Hepatocyte (in vitro differentiated cells): Measurements from ENCODE around the gene PRICKLE3.

Source experiments
- EZH2 ChIP-seq: fragments of 200-600 bp; sonication (generic); IDR thresholded peaks from 2 replicates; pipeline ENCODE4 v1.6.1; 2016; ENCODE audit warnings: antibody characterized with exemption, mild to moderate bottlenecking, borderline replicate concordance
- TF ChIP-seq, protein P1 (sequence below): fragments of 200-600 bp; sonication (generic); IDR thresholded peaks from 2 replicates; pipeline ENCODE4 v1.5.1; 2016; ENCODE audit warnings: antibody characterized with exemption, mild to moderate bottlenecking; ENCODE audit not compliant: poor library complexity

DNA sequence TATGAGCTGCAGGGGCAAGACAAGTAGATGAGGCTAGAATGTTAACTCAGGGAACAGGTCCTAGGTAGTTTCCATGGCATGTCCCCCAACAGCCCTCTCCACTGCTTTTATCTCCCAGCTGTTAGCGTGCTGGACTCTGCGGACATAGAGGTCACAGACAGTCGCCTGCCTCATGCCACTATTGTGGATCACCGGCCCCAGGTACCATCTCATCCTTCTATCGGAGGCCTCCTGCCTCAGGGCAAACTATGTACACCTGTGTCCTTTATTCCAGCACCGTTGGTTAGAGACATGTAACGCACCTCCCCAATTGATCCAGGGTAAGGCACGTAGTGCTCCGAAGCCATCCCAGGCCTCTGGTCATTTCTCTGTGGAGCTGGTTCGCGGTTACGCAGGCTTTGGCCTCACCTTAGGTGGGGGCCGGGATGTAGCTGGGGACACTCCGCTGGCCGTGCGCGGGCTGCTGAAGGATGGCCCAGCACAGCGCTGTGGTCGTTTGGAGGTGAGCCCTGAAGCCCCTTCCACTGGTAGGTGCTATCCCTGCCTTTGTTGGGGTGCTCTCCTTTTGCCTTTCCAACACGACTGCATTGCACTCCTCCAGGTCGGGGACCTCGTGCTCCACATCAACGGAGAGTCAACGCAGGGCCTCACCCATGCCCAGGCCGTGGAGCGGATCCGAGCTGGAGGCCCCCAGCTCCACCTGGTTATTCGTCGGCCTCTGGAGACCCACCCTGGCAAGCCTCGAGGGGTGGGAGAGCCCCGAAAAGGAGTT, 21.4 kb downstream of the PRICKLE3 start:
- TF ChIP-seq, protein P1, sequence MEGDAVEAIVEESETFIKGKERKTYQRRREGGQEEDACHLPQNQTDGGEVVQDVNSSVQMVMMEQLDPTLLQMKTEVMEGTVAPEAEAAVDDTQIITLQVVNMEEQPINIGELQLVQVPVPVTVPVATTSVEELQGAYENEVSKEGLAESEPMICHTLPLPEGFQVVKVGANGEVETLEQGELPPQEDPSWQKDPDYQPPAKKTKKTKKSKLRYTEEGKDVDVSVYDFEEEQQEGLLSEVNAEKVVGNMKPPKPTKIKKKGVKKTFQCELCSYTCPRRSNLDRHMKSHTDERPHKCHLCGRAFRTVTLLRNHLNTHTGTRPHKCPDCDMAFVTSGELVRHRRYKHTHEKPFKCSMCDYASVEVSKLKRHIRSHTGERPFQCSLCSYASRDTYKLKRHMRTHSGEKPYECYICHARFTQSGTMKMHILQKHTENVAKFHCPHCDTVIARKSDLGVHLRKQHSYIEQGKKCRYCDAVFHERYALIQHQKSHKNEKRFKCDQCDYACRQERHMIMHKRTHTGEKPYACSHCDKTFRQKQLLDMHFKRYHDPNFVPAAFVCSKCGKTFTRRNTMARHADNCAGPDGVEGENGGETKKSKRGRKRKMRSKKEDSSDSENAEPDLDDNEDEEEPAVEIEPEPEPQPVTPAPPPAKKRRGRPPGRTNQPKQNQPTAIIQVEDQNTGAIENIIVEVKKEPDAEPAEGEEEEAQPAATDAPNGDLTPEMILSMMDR = no peak
- no peak for TF ChIP-seq EZH2
